ENCODE data around the gene TSPYL1. TPM values are rescaled to one million over a fixed set of nuclear protein-coding genes. Genes with fewer than 3 reads are reported as not detected.

TSPYL1 gene
- total and polyA plus RNA-seq, 2 of the 8 experiments (the other 6 are each of a cell fraction or from before 2014, with no cell fraction given), result 33.2 to 79.1 TPM

- TF ChIP-seq USF2 (IDR thresholded peaks at IDR 0.05; ENCODE audit: low read length) (no peak), TCF12 (IDR thresholded peaks at IDR 0.05; ENCODE audit: low read depth, low read length) (no peak), RNF2 (IDR thresholded peaks at IDR 0.05; ENCODE audit: borderline replicate concordance, low read depth, low read length, missing control alignments, poor library complexity, severe bottlenecking) (no peak), CTCF (IDR thresholded peaks at IDR 0.05; ENCODE audit: control extremely low read depth in 1 of 3, insufficient read depth in 1 of 3, low read depth in 1 of 3, low read length in 3 of 3) (no peak), FOSL1 (IDR thresholded peaks at IDR 0.05; ENCODE audit: insufficient read depth, low read depth, low read length) (no peak)
These were observed 24.4 kb downstream of the TSPYL1 start (continued) for GRCh38 chr6:116255246-116255800.

Measured in H1 (cell line).